PFSK-1 (cell line): ENCODE data around the gene UBXN10.

Source experiments
- FOXP2 ChIP-seq: optimal IDR thresholded peaks from 2 replicates; pipeline ENCODE3; 2011; ENCODE audit warnings: borderline replicate concordance, control low read depth, inconsistent platforms; ENCODE audit not compliant: insufficient read depth; ENCODE audit errors: extremely low read length, extremely low read depth
- POLR2AphosphoS5 ChIP-seq: IDR thresholded peaks from 2 replicates; pipeline ENCODE4 v1.6.1; 2012; ENCODE audit warnings: low read depth, mild to moderate bottlenecking, control low read depth, low read length, moderate library complexity
- REST ChIP-seq, 2 experiments: IDR thresholded peaks; 2 replicates each; pipeline versions ENCODE4 v1.6.1 to v1.8.0; 2011 to 2012; ENCODE audit warnings: low read depth in 2 of 2, low read length in 2 of 2, control low read depth in 1 of 2, inconsistent platforms in 1 of 2, mild to moderate bottlenecking in 1 of 2, moderate library complexity in 1 of 2; ENCODE audit not compliant: insufficient read depth in 1 of 2
- SIN3A ChIP-seq: IDR thresholded peaks from 2 replicates; pipeline ENCODE4 v1.6.1; 2012; ENCODE audit warnings: mild to moderate bottlenecking, low read length, moderate library complexity, borderline replicate concordance; ENCODE audit not compliant: insufficient read depth
- TAF1 ChIP-seq: IDR thresholded peaks from 2 replicates; pipeline ENCODE4 v1.6.1; 2012; ENCODE audit warnings: low read length, control low read depth, borderline replicate concordance; ENCODE audit not compliant: insufficient read depth

The UBXN10 gene

GRCh38 chr1:20138346-20138745 is 47.5 kb upstream of the UBXN10 start:
- TF ChIP-seq POLR2AphosphoS5 = no peak
- TF ChIP-seq REST (IDR thresholded peaks at IDR 0.05; ENCODE audit: insufficient read depth in 1 of 2, low read depth in 2 of 2, low read length in 2 of 2) = no peak
- TF ChIP-seq FOXP2 = no peak
- no peak for TF ChIP-seq SIN3A
- TF ChIP-seq TAF1 = no peak

- TF ChIP-seq FOXP2 = no peak
- no peak for TF ChIP-seq POLR2AphosphoS5
- TF ChIP-seq TAF1 = no peak
- no peak for TF ChIP-seq REST (IDR thresholded peaks at IDR 0.05; ENCODE audit: insufficient read depth in 1 of 2, low read depth in 2 of 2, low read length in 2 of 2)
- TF ChIP-seq SIN3A = no peak
These were observed 46.8 kb upstream of the UBXN10 start, which contains the start of gene PLA2G2F for GRCh38 chr1:20138961-20139550. Gene PLA2G2F (plus strand): TSS chr1:20139323. CDS start chr1:20139428, 105 bp downstream.

DNA sequence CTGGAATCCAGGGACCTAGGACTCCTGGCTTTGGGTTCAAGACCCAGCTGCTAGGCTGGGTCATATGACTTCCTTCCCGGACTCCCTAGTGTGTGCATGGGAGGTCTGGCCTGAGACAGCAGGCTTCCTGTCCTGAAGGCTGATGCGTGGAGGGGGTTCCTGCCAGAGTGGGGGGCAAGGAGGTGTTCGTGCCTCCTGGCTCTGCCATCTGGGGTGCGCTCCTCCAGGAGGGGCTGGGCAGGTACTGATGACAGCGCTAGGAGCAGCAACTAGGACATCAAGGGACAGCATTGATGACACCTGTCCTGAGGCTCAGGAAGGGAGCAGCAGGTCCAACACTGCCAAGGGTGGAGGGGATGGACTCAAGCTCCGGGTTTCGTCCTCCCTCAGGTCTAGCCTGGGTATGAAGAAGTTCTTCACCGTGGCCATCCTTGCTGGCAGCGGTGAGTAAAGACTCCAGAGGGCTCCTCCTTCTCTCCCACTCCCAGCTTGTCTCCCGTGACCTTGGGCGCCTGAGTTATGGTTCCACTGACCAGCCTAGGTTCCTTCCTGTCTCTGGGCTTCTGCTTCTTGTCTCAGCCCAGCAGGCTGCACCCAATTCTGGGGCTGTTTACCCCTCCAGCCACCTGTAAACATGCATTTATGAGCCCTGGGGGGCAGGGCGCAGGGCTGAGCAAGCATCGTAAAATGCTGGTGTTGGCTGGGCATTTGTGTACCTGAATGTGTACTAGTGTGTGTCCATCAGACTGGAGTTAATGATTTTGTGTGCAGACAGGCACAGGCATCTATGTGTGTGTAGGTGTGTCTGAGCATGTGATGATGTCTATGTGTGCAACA is 45.9 kb upstream of the UBXN10 start:
- TF ChIP-seq SIN3A = no peak
- TF ChIP-seq TAF1 = no peak
- TF ChIP-seq POLR2AphosphoS5 = no peak
- no peak for TF ChIP-seq FOXP2
- TF ChIP-seq REST (IDR thresholded peaks at IDR 0.05; ENCODE audit: insufficient read depth in 1 of 2, low read depth in 2 of 2, low read length in 2 of 2) = no peak

GRCh38 chr1:20141001-20141400 is 44.9 kb upstream of the UBXN10 start:
- no peak for TF ChIP-seq REST (IDR thresholded peaks at IDR 0.05; ENCODE audit: insufficient read depth in 1 of 2, low read depth in 2 of 2, low read length in 2 of 2)
- no peak for TF ChIP-seq POLR2AphosphoS5
- no peak for TF ChIP-seq SIN3A
- TF ChIP-seq TAF1 = no peak
- TF ChIP-seq FOXP2 = no peak
